Endodermal cell (in vitro differentiated cells): ENCODE measurements around the gene TBX15. TPM values are rescaled to one million over a fixed set of nuclear protein-coding genes. Genes with fewer than 3 reads are reported as not detected.

ENCODE experiments used
- DNase-seq: peaks from one replicate; pipeline ENCODE4 v3.0.0-alpha.2; 2017
- H3K27ac ChIP-seq: 2 replicates; pipeline ENCODE4 v1.5.1; 2013; ENCODE audit warnings: mild to moderate bottlenecking, low read depth, low read length, moderate library complexity
- H3K27me3 ChIP-seq: 2 replicates; pipeline ENCODE4 v1.6.1; 2013; ENCODE audit warnings: mild to moderate bottlenecking, low read length, moderate library complexity; ENCODE audit not compliant: insufficient read depth, control insufficient read depth, poor library complexity, severe bottlenecking
- H3K36me3 ChIP-seq: 2 replicates; pipeline ENCODE4 v1.7.0; 2013; ENCODE audit warnings: mild to moderate bottlenecking, low read length, moderate library complexity; ENCODE audit not compliant: control insufficient read depth, insufficient read depth
- H3K4me1 ChIP-seq: one replicate; pipeline ENCODE4 v1.7.0; 2013; ENCODE audit warnings: low read length; ENCODE audit not compliant: control insufficient read depth, insufficient read depth
- H3K4me3 ChIP-seq: 2 replicates; pipeline ENCODE4 v1.5.1; 2013; ENCODE audit warnings: mild to moderate bottlenecking, low read length, moderate library complexity
- H3K9ac ChIP-seq: 2 replicates; pipeline ENCODE4 v1.6.1; 2013; ENCODE audit warnings: mild to moderate bottlenecking, low read length, moderate library complexity; ENCODE audit not compliant: poor library complexity, severe bottlenecking; ENCODE audit errors: extremely low read depth
- H3K9me3 ChIP-seq: 2 replicates; pipeline ENCODE4 v1.6.1; 2013; ENCODE audit warnings: mild to moderate bottlenecking, low read length, moderate library complexity; ENCODE audit not compliant: control insufficient read depth
- H3K27ac Mint-ChIP-seq: 2 replicates; pipeline ENCODE4 v1.8.0; 2020; ENCODE audit warnings: mixed read lengths
- H3K27me3 Mint-ChIP-seq: 2 replicates; pipeline ENCODE4 v1.8.0; 2021; ENCODE audit warnings: mild to moderate bottlenecking, mixed read lengths; ENCODE audit not compliant: insufficient read depth
- H3K36me3 Mint-ChIP-seq: 2 replicates; pipeline ENCODE4 v1.8.0; 2020; ENCODE audit warnings: low read depth, mixed read lengths
- H3K4me1 Mint-ChIP-seq: 2 replicates; pipeline ENCODE4 v1.8.0; 2020; ENCODE audit warnings: mixed read lengths
- H3K4me3 Mint-ChIP-seq: 2 replicates; pipeline ENCODE4 v1.8.0; 2020; ENCODE audit warnings: mild to moderate bottlenecking, moderate library complexity, mixed read lengths
- H3K9me3 Mint-ChIP-seq: 2 replicates; pipeline ENCODE4 v1.8.0; 2020; ENCODE audit warnings: mild to moderate bottlenecking, mixed read lengths
- WGBS, 2 experiments: methylation state at CpG; one replicate each; pipeline versions ENCODE4 v1.1.5 to v1.1.7; 2013; ENCODE audit warnings: missing lambda C conversion rate in 2 of 2, mixed read lengths in 1 of 2; ENCODE audit not compliant: insufficient coverage in 1 of 2, insufficient read length in 1 of 2; 5-methylcytosine and 5-hydroxymethylcytosine counted together
- total RNA-seq, 2 donors: library from RNA; stranded (reverse); fragmentation: NEBNext Ultra II Directional in 1 of 2; extraction: Animal tissue kit (Norgen Biotek cat#: 25700) in 1 of 2; gene quantifications; 2 replicates in 1 of 2; 3 replicates in 1 of 2; pipeline ENCODE4 v1.2.1, GENCODE V29; 2021
- TF ChIP-seq, protein P1 (sequence below): fragments of 200-600 bp; sonication (generic); conservative IDR thresholded peaks from 2 replicates; pipeline ENCODE4 v1.5.0; 2021; ENCODE audit warnings: antibody characterized with exemption, mild to moderate bottlenecking

The TBX15 gene
- total RNA-seq, 2 donors from 2014 or later: 0.09 TPM; not detected in 1

DNA sequence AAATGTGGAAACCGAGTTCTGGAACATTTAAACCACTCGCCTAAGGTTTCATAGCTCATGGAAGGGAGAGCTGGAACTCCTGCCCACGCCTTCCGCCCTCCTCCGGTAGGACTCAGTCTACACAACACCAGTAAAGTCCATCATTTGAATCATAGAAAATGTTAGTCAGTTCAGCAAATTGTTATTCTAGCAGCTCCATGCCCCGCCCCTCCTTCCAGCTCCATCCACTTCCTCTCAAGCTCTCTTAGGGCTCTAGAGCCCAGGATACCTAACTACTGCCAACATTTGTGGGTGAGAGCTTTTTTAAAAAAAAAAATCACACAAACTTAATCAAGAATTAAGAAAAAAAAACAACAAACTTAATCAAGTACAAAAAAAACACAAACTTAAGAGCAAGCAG is 121.8 kb downstream of the TBX15 start:
- H3K4me1 ChIP-seq: no peaks in the 10 kb centered on the region
- no peak overlapping the region for H3K27ac ChIP-seq
- Mint-ChIP-seq H3K27me3 (no peaks in the 10 kb centered on the region), H3K36me3 (no peaks in the 10 kb centered on the region), H3K4me3 (no peak overlapping the region), H3K4me1 (no peaks in the 10 kb centered on the region), H3K9me3 (no peaks in the 10 kb centered on the region), H3K27ac (no peak overlapping the region)
- 86 to 100% methylated on average over 2 to 6 of the region's 6 CpGs for WGBS, 2 experiments
- no peaks in the 10 kb centered on the region for H3K9me3 ChIP-seq
- no peaks in the 10 kb centered on the region for H3K36me3 ChIP-seq
- TF ChIP-seq, protein P1, sequence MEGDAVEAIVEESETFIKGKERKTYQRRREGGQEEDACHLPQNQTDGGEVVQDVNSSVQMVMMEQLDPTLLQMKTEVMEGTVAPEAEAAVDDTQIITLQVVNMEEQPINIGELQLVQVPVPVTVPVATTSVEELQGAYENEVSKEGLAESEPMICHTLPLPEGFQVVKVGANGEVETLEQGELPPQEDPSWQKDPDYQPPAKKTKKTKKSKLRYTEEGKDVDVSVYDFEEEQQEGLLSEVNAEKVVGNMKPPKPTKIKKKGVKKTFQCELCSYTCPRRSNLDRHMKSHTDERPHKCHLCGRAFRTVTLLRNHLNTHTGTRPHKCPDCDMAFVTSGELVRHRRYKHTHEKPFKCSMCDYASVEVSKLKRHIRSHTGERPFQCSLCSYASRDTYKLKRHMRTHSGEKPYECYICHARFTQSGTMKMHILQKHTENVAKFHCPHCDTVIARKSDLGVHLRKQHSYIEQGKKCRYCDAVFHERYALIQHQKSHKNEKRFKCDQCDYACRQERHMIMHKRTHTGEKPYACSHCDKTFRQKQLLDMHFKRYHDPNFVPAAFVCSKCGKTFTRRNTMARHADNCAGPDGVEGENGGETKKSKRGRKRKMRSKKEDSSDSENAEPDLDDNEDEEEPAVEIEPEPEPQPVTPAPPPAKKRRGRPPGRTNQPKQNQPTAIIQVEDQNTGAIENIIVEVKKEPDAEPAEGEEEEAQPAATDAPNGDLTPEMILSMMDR: no peak
- DNase-seq: no peak
- H3K9ac ChIP-seq: no peak overlapping the region
- no peak overlapping the region for H3K4me3 ChIP-seq
- H3K27me3 ChIP-seq: no peaks in the 10 kb centered on the region

DNA sequence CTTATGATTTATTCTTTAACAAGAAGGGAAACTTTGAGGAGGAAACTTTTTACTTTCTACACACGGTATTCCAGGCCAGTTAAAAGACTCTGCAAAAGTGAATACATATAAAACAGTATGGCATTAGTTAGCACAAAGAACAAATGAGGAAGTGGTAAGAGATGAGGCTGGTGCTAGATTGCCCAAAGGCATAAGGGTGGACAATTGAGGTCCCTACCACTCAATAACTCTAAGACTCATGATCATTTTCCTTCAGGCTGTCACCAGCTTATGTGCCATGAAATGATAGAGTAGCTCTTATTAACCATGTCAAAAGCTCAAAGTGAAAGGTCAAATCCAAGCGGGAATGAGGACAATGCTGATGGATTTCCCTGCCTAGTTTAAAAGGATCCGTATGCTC is 124.5 kb downstream of the TBX15 start:
- Mint-ChIP-seq H3K27ac (no peak overlapping the region), H3K9me3 (peaks cover 2% of the 10 kb centered on the region), H3K27me3 (peaks cover 1% of the 10 kb centered on the region), H3K4me1 (no peaks in the 10 kb centered on the region), H3K36me3 (no peaks in the 10 kb centered on the region), H3K4me3 (no peak overlapping the region)
- H3K4me1 ChIP-seq: no peaks in the 10 kb centered on the region
- H3K27me3 ChIP-seq: no peaks in the 10 kb centered on the region
- H3K4me3 ChIP-seq: no peak overlapping the region
- no peak for DNase-seq
- 89 to 91% methylated on average over 2 of the region's 3 CpGs for WGBS, 2 experiments
- no peak overlapping the region for H3K9ac ChIP-seq
- TF ChIP-seq, protein P1: no peak
- no peaks in the 10 kb centered on the region for H3K9me3 ChIP-seq
- H3K36me3 ChIP-seq: no peaks in the 10 kb centered on the region
- no peak overlapping the region for H3K27ac ChIP-seq

DNA sequence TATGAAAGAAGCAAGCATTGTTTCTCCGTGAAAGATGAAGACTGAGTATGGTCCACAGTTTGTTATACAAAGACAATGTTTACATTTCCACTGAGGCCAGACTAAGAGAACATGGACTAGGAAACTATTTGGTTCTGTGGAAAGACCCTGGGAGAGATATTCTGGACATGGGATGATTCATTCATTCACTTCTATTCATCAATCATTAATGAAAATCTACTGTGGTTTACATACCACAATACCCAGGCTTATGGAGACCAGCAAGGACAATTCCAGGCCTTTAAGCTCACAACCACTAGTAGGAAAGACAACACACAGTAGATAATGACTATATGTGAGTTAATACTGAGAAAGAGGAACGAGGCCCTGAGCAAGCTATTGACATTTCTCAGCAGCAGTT is 125.4 kb downstream of the TBX15 start:
- Histone ChIP-seq H3K9ac (no peak overlapping the region), H3K27me3 (no peaks in the 10 kb centered on the region), H3K36me3 (no peaks in the 10 kb centered on the region), H3K27ac (no peak overlapping the region), H3K9me3 (no peaks in the 10 kb centered on the region), H3K4me1 (no peaks in the 10 kb centered on the region), H3K4me3 (no peak overlapping the region)
- H3K27me3 Mint-ChIP-seq: peaks cover 1% of the 10 kb centered on the region
- no peaks in the 10 kb centered on the region for H3K36me3 Mint-ChIP-seq
- DNase-seq: no peak
- H3K4me1 Mint-ChIP-seq: no peaks in the 10 kb centered on the region
- TF ChIP-seq, protein P1: no peak
- WGBS, 2 experiments: 100% methylated on average over 1 to 2 of the region's 2 CpGs
- H3K27ac Mint-ChIP-seq: no peak overlapping the region
- H3K4me3 Mint-ChIP-seq: no peak overlapping the region
- H3K9me3 Mint-ChIP-seq: peaks cover 3% of the 10 kb centered on the region
